Neural cell (in vitro differentiated cells): ENCODE data around the gene UGCG.

Experiments used
- EP300 ChIP-seq: fragments of 450-650 bp; conservative IDR thresholded peaks from 2 replicates; pipeline ENCODE4 v1.6.1; 2014; ENCODE audit warnings: antibody characterized with exemption, mild to moderate bottlenecking, moderate library complexity; ENCODE audit not compliant: poor library complexity, severe bottlenecking
- EZH2 ChIP-seq: fragments of 200-600, 300-800 bp; shearing (Covaris generic), sonication (generic); IDR thresholded peaks from 2 replicates; pipeline ENCODE4 v1.6.1; 2014; ENCODE audit warnings: antibody characterized with exemption, low read length, borderline replicate concordance, mild to moderate bottlenecking; ENCODE audit not compliant: insufficient read depth, poor library complexity, severe bottlenecking
- POLR2AphosphoS5 ChIP-seq: IDR thresholded peaks from 2 replicates; pipeline ENCODE4 v1.6.1; 2012
- TF ChIP-seq, protein P1 (sequence below): fragments of 450-650 bp; IDR thresholded peaks from 2 replicates; pipeline ENCODE4 v1.5.1; 2014; ENCODE audit warnings: antibody characterized with exemption, mild to moderate bottlenecking, moderate library complexity; ENCODE audit not compliant: poor library complexity, severe bottlenecking

DNA sequence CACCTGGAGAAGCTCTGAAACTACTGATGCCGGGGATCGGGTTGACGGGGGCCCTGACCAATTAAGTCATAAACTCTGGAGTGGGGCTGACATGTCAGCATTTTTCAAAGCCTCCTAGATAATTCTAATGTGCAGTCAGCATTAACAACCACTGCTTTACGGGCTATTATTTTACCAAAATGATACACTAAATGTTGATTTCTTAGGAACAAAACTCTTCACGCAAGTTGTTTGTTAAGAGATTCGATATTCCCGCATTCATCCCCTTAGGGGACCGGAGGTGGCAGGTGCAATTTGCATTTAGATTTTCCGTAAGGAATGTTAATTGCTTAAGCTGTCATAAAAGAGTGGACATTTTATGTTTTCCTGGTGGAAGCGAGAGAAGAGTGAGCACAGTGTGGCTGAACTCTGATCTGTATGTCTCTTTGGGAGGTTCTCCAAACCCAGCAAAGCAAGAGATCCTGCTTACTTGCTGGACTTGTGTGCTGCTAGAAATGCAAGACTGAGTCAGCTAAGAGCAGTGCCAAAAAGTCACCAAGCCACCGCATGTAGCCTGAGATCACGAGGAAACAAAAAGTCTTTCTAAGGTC lies 77.6 kb downstream of the UGCG start:
- TF ChIP-seq, protein P1, sequence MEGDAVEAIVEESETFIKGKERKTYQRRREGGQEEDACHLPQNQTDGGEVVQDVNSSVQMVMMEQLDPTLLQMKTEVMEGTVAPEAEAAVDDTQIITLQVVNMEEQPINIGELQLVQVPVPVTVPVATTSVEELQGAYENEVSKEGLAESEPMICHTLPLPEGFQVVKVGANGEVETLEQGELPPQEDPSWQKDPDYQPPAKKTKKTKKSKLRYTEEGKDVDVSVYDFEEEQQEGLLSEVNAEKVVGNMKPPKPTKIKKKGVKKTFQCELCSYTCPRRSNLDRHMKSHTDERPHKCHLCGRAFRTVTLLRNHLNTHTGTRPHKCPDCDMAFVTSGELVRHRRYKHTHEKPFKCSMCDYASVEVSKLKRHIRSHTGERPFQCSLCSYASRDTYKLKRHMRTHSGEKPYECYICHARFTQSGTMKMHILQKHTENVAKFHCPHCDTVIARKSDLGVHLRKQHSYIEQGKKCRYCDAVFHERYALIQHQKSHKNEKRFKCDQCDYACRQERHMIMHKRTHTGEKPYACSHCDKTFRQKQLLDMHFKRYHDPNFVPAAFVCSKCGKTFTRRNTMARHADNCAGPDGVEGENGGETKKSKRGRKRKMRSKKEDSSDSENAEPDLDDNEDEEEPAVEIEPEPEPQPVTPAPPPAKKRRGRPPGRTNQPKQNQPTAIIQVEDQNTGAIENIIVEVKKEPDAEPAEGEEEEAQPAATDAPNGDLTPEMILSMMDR, result no peak
- TF ChIP-seq EP300, result no peak
- no peak for TF ChIP-seq POLR2AphosphoS5
- no peak for TF ChIP-seq EZH2
